Kidney glomerular epithelial cell (primary cell): ENCODE data around the gene GNA15.

Source experiments
- DNase-seq: peaks from one replicate; lab custom pipeline; 2025; lab: John Stamatoyannopoulos, UW

The GNA15 gene

DNA sequence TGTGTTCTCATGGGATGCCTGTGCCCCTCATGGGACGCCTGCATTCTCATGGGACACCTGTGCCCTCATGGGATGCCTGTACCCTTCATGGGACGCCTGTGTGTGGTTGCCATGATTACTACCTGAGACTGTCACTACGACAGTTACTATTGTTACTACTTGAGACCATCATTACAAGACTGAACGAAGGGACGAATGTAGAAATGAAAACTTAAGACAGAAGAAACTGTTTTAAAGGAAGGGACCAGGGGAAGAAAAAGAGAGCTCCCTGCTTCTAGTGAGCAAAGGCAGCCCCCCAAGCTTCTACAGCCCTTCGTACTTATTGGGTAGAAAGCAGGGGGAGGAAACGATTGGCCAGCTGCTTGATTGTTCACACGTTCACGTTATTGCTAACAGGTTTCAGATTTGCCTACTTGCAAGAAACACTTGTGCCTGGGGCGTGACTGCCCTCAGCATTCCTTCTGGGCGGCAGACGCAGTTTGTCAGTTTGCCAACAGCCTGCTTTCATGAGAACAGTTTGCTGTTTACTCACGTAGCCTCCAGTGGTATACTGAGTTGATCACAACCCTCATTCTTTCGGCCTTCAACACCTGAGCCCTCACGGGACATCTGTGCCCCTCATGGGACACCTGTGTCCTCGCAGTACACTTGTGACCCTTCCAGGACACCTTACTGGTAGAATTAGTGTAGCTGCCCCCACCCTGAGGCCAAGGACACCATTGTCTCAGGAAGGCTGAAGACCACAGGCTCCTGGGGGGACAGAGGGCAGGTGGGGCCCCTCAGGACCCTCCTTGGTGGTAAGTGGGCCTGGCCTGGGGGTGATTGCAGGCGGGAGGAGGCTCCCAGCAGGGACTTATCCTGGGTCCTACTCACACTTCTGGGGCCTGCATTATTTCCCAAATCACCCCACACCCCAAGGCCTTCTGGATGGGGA lies 40.2 kb downstream of the GNA15 start:
- DNase-seq: no peak

DNA sequence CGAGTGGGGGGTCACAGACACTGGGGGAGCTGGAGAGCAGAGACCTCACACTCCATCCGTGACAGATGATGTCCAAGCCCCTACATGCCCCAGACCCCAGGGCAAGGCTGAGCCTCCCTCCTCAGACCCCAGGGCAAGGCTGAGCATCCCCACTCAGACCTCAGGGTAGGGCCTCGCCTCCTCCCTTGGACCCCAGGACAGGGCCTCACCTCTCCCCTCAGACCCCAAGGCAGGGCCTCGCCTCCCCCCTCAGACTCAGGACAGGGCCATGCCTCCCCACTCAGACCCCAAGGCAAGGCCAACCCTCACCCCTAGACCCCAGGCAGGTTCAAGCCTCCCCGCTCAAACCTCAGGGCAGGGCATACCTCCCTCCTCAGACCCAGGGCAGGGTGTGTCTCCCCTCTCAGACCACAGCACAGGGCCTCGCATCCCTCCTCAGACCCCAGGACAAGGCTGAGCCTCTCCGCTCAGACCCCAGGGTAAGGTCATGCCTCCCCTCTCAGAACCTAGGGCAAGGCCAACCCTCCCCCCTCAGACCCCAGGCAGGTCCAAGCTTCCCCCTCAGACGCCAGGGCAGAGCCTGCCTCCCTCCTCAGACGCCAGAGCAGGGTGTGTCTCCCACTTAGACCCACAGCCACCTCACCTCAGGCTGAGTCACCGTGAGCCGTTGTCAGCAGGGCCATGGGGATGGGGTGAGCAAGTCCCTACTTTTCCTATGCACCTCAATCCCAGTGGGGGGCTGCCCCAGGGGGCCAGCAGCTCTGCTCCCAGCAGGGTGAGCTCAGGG lies 41.1 kb downstream of the GNA15 start:
- DNase-seq: no peak

- no peak for DNase-seq
These were observed 42.6 kb downstream of the GNA15 start, which contains the start of gene S1PR4 for GRCh38 chr19:3178377-3178972. Gene S1PR4 (plus strand): TSS chr19:3178769. CDS start chr19:3178793, 24 bp downstream.

DNA sequence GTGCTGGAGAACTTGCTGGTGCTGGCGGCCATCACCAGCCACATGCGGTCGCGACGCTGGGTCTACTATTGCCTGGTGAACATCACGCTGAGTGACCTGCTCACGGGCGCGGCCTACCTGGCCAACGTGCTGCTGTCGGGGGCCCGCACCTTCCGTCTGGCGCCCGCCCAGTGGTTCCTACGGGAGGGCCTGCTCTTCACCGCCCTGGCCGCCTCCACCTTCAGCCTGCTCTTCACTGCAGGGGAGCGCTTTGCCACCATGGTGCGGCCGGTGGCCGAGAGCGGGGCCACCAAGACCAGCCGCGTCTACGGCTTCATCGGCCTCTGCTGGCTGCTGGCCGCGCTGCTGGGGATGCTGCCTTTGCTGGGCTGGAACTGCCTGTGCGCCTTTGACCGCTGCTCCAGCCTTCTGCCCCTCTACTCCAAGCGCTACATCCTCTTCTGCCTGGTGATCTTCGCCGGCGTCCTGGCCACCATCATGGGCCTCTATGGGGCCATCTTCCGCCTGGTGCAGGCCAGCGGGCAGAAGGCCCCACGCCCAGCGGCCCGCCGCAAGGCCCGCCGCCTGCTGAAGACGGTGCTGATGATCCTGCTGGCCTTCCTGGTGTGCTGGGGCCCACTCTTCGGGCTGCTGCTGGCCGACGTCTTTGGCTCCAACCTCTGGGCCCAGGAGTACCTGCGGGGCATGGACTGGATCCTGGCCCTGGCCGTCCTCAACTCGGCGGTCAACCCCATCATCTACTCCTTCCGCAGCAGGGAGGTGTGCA lies 43.3 kb downstream of the GNA15 start:
- DNase-seq: no peak

DNA sequence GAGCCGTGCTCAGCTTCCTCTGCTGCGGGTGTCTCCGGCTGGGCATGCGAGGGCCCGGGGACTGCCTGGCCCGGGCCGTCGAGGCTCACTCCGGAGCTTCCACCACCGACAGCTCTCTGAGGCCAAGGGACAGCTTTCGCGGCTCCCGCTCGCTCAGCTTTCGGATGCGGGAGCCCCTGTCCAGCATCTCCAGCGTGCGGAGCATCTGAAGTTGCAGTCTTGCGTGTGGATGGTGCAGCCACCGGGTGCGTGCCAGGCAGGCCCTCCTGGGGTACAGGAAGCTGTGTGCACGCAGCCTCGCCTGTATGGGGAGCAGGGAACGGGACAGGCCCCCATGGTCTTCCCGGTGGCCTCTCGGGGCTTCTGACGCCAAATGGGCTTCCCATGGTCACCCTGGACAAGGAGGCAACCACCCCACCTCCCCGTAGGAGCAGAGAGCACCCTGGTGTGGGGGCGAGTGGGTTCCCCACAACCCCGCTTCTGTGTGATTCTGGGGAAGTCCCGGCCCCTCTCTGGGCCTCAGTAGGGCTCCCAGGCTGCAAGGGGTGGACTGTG lies 44.0 kb downstream of the GNA15 start:
- DNase-seq: no peak

DNA sequence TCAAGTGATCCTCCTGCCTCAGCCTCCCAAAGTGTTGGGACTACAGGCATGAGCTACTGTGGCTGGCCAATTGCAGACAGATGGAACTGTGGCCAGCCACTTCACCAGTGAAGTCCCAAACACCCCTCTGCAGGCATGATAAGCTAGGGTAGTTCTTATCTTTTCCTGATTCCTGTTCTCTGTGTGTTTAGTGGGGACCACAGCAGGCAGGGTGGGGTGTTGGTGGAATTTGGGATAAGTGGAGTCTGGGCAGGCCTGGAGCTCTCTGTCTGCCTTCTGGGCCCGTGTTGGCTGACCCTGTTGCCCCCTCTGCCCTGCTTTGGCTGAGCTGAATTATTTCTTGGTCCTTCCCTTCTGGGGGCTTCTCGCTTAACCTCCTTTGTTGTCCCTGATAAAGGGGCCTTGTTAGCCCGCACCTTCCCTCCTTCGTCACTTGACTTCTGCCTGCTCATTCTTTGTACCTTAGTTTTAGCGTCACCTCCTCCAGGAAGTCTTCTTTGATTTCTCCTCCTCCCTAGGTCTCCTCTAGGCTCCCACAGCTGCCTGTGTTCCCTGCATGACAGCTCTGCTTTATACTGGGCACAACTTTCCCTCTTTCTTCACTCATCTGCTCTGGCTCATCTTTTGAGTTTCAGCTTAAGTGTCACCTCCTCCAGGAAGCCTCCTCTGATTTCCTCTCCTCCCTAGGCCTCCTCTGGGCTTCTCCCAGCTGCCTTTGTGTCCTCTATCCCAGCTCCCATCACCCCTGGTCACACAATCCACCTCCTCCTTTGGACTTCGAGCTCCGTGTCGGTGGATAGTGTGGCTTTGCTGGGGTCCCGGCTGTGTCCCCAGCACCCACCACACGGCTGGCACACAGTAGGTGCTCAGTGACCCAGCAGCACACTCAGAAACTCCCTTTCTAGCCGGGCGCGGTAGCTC lies 48.1 kb downstream of the GNA15 start:
- no peak for DNase-seq

DNA sequence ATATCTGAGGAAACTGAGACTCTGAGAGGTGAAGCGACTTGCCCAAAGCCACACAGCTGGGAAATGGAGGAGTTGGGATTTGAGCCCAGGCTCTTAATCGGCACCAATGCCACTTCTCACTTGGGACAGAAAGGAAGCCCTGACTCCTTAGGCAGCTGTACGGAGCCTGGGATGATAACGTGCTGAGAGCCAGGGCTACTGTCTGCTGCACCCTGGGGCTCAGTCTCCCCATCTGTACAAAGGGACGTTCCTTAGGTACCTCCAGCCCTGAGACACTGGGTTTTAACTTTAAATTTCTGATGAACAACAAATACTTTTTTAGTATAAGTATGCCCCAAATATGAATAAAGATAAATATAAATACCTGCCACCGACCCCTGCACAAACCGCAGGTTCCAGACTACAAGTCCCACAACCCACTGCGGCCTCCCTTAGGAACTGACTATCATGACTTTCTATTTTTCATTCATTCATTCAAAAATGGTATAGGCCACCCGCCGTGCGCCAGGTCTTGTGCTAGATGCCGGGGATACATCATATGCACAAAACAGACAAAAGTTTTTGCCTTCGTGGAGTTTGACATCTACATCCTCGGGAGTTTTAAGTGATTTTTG lies 49.1 kb downstream of the GNA15 start:
- DNase-seq: peak; percentile 88

GRCh38 chr19:3185461-3186159 lies 49.8 kb downstream of the GNA15 start, which contains the start of gene NCLN:
Gene NCLN (plus strand): TSS chr19:3185930. CDS start chr19:3186031, 101 bp downstream.
- peak; percentile 99 for DNase-seq

GRCh38 chr19:3186160-3186688 lies 50.4 kb downstream of the GNA15 start:
- no peak for DNase-seq

DNA sequence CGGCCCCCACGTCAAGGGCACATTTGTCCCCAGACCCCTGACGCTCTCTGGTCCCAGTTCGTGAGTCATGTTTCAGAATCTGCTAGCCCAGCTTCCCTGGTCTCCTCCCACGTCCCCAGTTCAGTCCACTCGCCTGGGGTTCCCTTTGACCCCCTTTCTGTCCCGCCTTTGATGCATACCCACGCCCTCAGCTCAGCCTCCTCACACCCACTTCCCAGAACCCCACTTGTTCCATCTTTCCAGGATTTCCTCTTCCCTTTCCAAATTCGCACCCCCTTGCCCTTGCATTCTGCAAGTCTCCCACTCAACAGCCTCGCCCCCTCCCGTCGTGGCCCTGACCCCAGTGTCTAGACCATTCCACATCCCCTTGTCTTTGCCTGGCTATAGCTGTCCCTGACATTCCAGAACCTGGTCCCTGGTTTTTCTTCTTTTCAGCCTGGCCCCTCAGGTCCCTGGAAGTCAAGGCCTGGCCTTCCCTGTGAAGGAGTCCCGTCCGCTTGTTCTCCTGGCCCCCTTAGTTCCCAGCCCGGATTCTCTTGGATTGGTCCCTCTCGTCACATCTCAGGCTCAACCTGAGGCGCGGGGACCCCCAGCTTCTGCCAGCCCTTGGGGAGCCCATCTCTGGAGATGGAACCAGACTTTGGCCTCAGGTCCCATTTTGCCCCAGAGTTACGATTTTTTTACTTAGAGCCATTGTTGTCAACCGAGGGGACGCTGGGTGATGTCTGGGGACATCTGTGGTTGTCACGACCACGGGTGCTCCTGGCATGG lies 51.2 kb downstream of the GNA15 start:
- no peak for DNase-seq

GRCh38 chr19:3187662-3188511 lies 52.1 kb downstream of the GNA15 start:
- no peak for DNase-seq

- no peak for DNase-seq
These were observed 53.1 kb downstream of the GNA15 start for GRCh38 chr19:3188627-3189596.

GRCh38 chr19:3189702-3190469 lies 54.1 kb downstream of the GNA15 start:
- DNase-seq: no peak

DNA sequence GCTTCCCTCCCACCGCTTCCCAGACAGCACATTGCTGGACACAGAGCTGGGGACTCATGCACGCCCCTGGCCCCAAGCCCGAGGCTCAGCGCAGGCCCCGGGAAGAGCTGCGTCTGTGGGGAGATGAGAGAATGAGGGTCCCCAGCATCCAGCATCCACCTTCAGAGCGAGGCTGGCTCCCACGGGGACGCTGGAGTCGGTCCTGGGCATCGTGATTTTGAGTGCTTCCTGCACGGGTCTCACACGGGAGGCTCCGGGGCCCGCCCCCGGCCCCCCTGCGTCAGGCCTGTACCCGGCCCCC lies 54.6 kb downstream of the GNA15 start:
- DNase-seq: no peak
